GM06990 (cell line): ENCODE data around the gene S100A2.

ENCODE experiments used
- DNase-seq: peaks from one replicate; pipeline ENCODE4 v3.0.0-alpha.2; 2011; ENCODE audit not compliant: insufficient read length; ENCODE audit errors: extremely low read depth
- H3K27me3 ChIP-seq: replicated peaks from 2 replicates; pipeline ENCODE4 v1.6.0; 2011; ENCODE audit warnings: low read length; ENCODE audit not compliant: control insufficient read depth, insufficient read depth
- H3K36me3 ChIP-seq: 2 replicates; pipeline ENCODE4 v1.5.1; 2011; ENCODE audit warnings: low read length; ENCODE audit not compliant: control insufficient read depth, insufficient read depth
- H3K4me3 ChIP-seq: replicated peaks from 2 replicates; pipeline ENCODE4 v1.5.1; 2011; ENCODE audit warnings: low read depth, mild to moderate bottlenecking, control low read depth, low read length
- TF ChIP-seq, protein P1 (sequence below): IDR thresholded peaks from 2 replicates; pipeline ENCODE4 v1.5.1; 2011; ENCODE audit warnings: low read length, control low read depth, mild to moderate bottlenecking, inconsistent platforms; ENCODE audit not compliant: insufficient read depth, poor library complexity, severe bottlenecking

Gene S100A2

DNA sequence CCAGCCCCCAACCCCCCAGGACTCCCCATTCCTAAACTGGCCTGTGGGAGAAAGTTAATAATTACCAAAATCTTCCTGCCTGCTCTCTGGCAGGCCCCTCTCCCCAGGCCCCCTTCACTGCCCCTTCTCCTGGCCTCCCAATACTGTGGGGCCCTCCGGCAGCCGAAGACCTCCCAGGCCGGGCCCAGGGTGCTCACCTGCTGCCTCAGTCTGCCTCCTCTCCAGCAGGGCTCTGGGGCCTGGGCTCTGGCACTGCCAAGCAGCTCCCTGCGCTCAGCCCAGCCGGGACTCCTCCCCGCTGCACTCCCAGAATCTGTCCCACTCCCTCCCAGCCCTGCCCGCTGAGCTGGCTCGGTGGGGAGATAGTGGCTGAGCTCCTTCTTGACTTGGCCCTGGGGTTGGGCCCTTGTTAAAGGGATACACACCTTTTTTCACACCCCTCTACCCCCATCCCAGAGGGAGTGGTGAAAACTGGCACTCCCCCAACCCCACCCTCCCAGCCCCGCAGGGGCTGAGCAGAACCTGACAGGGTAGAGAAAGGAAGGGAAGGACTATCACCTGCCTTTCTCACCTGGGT is 47.2 kb upstream of the S100A2 start, which contains the start of gene S100A16:
Gene S100A16, minus strand, starts transcription at position 383 of the 577 bp plus-strand sequence. CDS start 4,986 bp downstream, outside the sequence.
- H3K27me3 ChIP-seq = no peaks in the 10 kb centered on the region; the same call in 1 of the 2 replicates
- DNase-seq = no peak
- no peak within 1 kb of the TSS for H3K4me3 ChIP-seq
- H3K36me3 ChIP-seq = no peaks in the 10 kb centered on the region
- TF ChIP-seq, protein P1, sequence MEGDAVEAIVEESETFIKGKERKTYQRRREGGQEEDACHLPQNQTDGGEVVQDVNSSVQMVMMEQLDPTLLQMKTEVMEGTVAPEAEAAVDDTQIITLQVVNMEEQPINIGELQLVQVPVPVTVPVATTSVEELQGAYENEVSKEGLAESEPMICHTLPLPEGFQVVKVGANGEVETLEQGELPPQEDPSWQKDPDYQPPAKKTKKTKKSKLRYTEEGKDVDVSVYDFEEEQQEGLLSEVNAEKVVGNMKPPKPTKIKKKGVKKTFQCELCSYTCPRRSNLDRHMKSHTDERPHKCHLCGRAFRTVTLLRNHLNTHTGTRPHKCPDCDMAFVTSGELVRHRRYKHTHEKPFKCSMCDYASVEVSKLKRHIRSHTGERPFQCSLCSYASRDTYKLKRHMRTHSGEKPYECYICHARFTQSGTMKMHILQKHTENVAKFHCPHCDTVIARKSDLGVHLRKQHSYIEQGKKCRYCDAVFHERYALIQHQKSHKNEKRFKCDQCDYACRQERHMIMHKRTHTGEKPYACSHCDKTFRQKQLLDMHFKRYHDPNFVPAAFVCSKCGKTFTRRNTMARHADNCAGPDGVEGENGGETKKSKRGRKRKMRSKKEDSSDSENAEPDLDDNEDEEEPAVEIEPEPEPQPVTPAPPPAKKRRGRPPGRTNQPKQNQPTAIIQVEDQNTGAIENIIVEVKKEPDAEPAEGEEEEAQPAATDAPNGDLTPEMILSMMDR = no peak

DNA sequence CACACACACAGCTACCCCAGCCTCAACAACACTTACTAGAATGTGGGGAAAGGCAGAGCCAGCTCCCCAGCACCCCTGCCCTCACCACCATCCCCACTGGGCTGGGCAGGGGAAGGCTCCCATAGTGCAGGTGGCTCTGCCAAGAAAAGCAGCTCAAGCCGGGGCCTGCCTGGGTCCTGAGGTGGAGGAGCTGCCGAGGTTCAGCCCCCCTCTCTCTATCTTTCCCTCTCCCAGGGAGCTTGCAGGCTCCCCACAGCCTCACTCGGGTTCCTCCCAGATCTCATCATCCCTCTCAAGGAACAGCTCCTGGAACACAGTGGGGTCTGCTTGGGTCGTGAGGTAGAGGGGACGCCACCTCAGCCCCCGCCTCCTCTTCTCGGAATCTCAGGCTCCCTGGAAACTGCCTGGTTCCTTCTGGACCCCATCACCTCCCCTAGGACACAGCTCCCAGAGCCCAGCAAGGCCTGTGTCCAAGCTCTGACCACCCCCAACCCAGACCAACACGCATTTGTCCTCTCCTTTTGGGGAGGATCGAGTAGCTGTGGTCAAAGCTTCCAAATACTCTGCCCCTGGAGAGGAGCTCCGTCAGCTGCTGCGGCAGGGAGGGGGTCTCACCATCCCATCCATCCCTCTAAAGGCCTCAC is 46.6 kb upstream of the S100A2 start:
- H3K36me3 ChIP-seq = no peaks in the 10 kb centered on the region
- H3K4me3 ChIP-seq = no peak overlapping the region
- TF ChIP-seq, protein P1 = no peak
- no peaks in the 10 kb centered on the region; the same call in 1 of the 2 replicates for H3K27me3 ChIP-seq
- no peak for DNase-seq

DNA sequence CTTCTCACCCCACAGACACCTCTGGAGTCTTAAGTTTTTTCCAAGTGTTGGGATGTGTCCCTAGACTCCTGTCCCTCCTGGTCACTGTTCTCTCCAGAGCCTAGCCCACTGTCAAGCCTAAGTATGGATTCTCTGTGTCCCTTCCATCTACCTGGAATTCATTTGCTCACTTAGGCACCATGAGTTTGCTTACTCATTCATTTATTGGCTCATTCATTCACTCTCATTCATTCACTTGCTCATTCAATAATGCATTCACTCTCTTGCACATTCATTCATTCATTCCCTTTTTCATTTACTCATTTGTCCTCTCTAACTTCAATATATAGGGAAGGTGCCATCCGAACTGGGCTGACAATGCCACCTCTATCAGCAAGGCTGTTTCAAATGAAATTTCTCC is 45.7 kb upstream of the S100A2 start:
- Histone ChIP-seq H3K27me3 (no peaks in the 10 kb centered on the region; the same call in 1 of the 2 replicates), H3K4me3 (no peak overlapping the region), H3K36me3 (no peaks in the 10 kb centered on the region)
- TF ChIP-seq, protein P1 = no peak
- DNase-seq = no peak

DNA sequence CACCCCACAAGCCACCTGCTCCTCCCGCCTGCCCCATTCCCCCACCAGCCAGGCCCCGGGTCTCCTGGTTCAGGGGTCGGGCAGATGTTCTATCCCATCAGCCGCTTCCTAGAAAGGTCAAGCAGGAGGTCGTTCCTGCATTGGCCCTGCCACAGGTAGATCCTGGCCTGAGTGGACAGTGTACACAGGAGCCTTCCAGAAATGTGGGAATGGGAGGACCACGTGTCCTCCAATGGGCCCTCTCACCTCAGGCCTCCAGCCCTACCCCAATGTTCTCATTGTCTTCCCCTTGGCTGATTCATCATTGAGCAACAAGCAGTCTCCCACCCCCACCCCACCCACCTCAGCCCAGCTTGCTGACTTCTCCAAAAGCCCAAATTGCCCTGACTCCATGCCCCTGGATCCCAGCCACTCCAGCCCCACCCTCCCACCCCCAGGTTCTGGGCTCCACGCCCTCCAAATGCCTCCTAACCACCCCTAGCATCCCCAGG is 45.2 kb upstream of the S100A2 start:
- Histone ChIP-seq H3K4me3 (no peak overlapping the region), H3K27me3 (no peaks in the 10 kb centered on the region; the same call in 1 of the 2 replicates), H3K36me3 (no peaks in the 10 kb centered on the region)
- TF ChIP-seq, protein P1 = no peak
- DNase-seq = no peak

DNA sequence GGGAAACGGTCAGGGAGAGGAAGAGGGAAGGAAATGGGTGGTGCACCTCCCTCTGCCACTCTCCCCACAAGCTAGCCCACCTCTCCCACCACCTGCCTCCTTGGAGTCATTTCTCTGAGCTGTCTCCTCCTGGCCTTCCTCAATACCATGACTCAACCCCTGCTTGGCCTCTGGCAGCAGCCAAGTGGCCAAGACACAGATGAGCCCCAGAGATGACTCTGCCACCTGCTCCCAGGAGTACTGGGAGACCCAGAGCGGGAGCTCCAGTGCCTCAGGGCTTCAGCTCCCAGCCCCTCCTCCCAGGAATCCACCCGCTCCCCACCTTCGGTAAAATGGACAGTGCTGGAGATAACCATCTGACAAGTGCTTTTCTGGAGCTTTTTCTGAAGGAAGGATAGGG is 44.7 kb upstream of the S100A2 start:
- Histone ChIP-seq H3K36me3 (no peaks in the 10 kb centered on the region), H3K4me3 (no peak overlapping the region), H3K27me3 (no peaks in the 10 kb centered on the region; the same call in 1 of the 2 replicates)
- DNase-seq = no peak
- TF ChIP-seq, protein P1 = no peak
